Superior temporal gyrus (tissue), 1 donor: ENCODE data around the gene TNFRSF19.
"Not testable (repeated sequence)": the region's sequence is repeated elsewhere in the genome, so short reads cannot be mapped to it uniquely, and the experiment has no call there.

Experiments
- DNase-seq: peaks from one replicate; pipeline ENCODE4 v3.0.0-alpha.2; 2016; ENCODE audit errors: extremely low spot score

Gene TNFRSF19

GRCh38 chr13:23567906-23568460, 2.2 kb upstream of the TNFRSF19 start:
- DNase-seq = no peak

DNA sequence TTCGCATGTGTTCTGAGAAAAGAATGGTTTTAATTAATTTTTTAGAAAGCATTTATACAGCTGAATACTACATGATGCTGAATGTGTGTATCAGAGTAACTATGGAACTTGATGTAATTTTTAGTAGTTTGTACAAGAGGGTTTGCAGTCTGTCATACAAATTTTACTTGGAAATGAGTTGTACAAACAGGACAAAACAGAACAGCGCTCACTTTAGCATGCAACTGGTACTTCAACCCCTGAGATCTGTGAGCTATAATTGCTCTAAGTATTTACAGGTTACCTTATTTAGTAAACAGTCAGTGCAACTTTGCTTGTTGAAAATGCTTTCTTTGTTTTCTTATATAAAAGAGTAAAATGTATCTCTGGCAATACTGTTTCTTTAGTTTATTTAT, 706 bp downstream of the TNFRSF19 start:
- no peak for DNase-seq

DNA sequence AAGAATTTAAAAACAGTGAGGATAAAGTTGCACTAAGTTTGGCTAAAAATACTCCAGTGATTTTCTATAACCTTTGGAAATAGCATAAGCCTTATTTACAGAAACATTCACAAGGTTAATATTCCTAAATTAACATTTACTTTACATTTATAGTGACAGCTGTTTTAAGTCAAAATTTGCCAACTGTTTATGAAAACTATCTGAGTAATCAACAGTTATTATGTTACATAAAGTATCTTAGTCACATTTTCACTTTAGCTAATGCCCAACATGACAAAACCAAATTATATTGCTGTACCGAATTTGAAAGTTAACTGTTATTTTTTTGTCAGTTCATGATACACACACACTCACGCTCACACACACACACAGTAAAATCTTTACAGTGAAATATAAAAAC, 1.2 kb downstream of the TNFRSF19 start:
- no peak for DNase-seq

DNA sequence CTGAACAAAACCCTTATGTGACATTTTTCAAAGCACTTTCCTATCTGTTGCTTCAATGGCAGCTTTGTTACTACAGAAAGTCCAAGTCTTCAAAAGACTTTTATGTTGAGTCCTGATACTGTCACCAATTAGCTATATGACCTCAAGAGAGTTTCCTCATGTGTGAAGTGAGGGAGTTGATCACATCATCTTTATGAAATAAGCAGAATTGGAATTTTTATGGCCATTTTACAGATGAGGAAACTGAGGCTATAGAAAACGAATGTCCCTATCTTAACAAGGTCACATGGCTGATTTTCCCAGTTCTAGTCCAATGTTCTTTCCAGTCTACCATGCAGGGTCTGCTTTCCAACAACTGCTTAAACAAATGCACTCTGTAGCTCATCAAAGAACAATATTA, 2.6 kb downstream of the TNFRSF19 start:
- DNase-seq = no peak

GRCh38 chr13:23574421-23575145, 4.4 kb downstream of the TNFRSF19 start:
- no peak for DNase-seq

- no peak for DNase-seq
Observed at GRCh38 chr13:23575632-23576031, 5.4 kb downstream of the TNFRSF19 start.

GRCh38 chr13:23578411-23579071, 8.3 kb downstream of the TNFRSF19 start:
- DNase-seq = no peak

DNA sequence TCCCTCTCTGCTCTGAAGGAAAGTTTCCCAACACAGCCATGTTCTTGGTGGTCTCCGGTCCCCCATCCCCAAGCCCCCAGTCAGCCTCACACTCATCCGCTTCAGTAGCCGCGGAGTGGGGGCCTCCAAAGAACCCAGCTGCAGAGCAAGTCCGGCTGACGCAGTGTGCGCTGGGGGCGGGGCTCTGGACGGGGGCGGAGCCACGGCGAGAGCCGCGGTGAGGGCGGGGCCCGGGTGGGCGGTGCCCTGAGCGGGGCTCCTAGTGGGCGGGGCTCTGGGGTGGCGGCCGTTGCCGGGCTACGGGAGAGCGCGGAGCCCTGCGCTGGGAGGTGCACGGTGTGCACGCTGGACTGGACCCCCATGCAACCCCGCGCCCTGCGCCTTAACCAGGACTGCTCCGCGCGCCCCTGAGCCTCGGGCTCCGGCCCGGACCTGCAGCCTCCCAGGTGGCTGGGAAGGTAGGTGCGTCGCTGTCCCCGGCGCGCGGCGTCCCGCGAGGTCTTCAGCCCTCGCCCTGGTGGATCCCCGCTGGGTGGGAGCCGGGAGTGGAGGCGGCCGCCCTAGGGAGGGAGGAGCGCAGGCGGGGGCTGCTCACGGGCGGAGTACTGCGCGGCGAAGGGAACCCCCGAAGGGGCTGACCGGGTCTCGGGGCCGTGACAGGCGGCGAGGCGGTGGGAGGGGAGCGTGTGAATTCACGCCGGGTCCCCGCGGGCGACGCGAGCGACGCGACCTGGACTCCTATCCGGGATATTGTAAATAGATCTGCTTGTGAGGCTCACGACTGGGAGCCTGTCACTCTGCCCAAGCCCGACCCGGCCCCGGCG, 9.1 kb downstream of the TNFRSF19 start:
- peak; percentile 64 for DNase-seq

DNA sequence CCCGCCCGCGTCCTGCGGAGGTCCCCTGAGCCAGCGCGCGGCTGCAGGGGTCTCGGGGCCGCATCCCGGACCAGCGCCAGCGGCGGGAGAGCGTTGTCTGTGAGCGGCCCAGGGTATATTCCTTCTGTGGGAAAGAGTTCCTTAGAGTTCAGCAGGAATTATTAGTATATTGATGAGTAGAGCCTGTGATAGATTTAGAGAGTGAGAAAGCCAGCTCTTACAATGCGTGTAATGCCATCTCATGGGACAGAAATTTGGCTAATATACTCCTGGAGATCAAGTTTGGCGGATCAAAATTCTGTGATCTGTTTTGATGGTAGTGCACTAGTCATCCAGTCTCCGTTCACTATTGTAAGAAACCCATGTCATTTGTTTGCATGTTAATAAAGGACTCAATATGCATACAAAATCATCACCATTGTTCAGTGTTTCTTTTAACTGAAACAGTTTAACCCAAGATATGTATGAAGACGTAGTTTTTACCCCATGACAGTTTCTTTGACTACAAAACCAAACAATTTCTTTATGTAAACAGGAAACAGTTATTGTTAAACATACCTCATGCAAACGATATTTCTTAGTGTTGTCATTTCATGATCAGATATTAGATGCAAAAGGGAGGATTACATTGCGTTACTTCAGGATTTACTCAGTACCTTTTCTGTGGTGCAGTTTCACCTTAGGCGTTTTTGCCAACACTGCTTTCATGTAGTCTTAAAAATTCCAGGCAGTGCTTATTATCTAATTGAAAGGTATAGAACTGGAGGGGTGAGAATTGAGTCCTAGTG, 9.9 kb downstream of the TNFRSF19 start:
- no peak for DNase-seq

DNA sequence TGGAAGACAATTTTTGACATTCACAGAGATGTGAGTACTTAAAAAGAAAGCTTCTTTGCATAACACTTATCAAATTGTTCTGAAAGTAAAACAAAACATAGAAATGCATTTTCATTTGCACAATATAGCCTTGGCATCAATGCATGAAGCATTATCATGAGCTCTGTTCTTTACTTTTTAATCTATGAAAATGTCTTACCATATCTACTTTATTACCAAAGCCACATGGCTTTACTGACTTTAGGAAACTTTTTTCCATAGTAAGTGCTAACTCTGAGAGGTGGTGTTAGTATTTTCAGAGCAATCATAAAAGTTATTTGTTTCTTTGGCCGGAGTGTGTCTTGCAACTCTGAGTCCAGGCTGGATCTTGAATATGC, 10.5 kb downstream of the TNFRSF19 start:
- DNase-seq = no peak

DNA sequence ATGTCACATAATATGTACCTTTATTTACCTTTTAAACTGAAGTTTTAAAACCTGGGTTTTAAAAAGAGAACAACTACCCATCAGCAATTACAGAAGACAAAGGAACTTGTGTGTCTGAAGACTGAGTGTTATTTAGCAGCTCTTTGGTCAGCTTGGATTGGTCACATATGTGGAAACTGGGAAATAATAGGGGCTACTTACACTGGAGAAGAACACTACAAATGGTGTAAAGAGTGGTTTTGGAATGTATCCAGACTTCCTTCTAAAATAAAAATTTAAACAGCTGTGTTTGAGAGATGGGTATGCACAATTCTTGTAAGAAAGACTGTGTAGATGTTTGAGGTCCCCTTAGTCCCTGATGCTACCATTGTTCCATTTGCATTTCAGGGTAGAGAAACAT, 13.3 kb downstream of the TNFRSF19 start:
- DNase-seq = no peak

DNA sequence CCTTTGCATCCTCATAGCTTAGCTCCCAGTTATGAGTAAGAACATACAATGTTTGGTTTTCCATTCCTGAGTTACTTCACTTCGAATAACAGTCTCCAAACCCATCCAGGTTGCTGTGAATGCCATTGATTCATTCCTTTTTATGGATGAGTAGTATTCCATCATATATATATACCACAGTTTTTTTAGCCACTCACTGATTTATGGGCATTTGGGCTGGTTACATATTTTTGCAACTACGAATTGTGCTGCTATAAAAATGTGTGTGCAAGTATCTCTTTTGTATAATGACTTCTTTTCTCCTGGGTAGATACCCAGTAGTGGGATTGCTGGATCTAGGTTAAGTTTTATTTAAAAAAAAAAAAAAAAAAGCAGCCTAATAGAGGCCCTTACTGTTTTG, 14.1 kb downstream of the TNFRSF19 start:
- DNase-seq = no peak

DNA sequence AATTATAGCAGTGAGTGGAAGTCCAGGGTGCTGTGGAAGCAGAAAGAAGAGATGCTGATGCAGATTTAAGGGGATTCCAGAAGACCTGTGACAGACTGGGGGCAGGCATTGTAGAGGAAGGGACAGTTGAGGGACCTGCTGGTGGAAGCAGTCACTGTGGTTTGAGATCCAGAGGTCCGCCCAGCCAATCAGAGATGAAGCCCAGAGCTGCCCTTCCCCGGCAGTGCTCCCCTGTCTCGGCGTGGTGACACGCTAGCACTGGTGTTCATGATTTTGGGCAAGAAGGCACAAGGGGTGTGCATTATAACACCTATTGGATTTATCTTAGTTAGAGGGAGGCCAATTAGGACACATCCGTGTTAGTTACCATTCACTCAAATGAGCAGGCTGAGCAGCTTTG, 16.1 kb downstream of the TNFRSF19 start:
- no peak for DNase-seq

- no peak for DNase-seq
Observed at GRCh38 chr13:23588666-23589065, 18.5 kb downstream of the TNFRSF19 start.

DNA sequence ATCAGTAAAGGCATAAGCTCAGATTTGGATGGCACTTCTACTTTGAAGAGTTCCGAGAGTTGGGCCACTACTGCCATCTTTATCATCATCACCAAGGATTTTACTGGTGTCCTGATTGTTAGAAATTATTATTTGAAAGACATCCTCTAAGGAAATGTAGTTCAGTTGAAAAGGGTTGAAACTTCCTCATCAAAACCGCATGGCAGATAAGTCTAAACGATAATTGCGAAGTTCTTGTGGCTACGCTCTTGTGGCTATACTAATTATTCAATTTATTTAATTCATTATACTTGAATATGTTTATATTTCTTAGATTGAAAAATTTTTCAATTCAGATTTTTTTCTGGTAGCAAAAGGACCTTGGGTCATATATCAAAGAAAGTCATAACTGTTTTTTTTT, 22.4 kb downstream of the TNFRSF19 start:
- DNase-seq = no peak

DNA sequence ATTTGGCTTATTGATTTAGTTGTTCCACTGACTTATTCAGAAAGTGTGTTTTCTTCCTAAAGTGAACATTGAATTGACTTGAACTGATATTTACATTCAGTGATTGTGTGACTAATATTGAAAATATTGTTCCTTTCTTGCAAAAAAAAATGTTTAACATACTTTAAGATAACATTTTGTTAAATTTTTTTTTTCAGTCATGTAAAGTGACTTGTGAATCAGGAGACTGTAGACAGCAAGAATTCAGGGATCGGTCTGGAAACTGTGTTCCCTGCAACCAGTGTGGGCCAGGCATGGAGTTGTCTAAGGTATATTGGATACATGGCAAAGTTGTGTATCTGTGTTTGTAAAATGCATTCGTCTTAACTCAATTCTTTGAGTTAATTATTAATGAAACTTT, 22.9 kb downstream of the TNFRSF19 start:
- DNase-seq = no peak

DNA sequence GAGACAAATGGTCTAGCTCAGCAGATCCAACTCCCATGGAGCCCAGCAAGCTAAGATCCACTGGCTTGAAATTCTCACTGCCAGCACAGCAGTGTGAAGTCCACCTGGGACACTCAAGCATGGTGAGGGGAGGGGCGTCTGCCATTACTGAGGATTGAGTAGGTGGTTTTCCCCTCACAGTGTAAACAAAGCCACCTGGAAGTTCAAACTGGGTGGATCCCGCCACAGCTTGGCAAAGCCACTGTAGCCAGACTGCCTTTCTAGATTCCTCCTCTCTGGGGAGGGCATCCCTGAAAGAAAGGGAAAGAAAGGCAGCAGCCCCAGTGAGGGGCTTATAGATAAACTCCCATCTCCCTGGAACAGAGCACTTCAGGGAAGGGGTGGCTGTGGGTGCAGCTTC, 24.1 kb downstream of the TNFRSF19 start:
- not testable (repeated sequence) for DNase-seq

DNA sequence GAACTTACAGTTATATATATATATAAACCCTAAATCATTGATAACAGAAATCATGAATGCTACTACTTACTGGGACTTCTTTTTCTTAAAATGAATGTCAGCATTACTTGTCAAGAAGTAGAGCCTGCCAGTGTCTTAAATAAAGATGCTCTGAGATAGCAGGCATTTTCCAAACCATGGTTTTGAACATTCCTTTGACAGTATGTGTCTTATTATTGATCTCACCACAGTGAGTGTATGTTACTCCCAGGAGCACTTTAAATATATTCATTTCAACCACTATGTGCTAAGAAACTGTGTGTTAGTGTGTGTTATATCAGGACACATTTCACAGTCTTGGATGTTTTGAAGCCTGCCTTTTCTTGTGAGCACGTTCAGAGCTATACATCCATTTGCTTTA, 28.2 kb downstream of the TNFRSF19 start:
- no peak for DNase-seq

DNA sequence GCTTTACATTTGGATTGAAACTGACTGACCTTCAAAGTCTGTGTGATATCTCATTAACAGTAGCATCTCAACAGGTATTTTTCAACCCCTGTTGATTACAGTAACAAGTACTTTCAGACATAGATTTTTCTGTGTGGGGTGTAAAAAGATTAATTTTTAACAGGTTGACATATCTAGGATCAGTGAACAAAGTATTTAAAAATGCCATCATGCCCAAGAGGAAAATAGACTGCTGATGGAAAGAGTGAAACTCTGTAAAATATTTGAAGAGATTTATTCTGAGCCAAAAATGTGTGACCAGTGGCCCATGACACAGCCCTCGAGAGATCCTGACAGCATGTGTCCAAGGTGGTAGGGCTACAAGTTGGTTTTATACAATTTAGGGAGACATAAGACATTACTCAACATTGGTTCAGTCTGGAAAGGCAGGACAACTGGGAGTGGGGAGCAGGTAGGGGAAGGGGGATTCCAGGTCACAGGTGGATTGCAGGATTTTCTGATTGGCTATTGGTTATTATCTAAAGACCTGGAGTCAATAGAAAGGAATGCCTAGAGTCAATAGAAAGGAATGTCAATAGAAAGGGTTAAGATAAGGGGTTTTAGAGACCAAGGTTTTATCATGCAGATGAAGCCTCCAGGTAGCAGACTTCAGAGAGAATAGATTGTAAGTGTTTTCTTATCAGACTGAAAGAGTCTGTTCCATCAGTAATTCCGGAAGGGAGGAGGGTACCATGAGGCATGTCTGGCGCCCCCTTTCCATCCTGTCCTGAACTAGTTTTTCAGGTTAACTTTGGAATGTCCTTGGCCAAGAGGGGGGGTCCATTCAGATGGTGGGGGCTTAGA, 29.1 kb downstream of the TNFRSF19 start:
- no peak for DNase-seq

GRCh38 chr13:23600100-23600499, 29.9 kb downstream of the TNFRSF19 start:
- no peak for DNase-seq

DNA sequence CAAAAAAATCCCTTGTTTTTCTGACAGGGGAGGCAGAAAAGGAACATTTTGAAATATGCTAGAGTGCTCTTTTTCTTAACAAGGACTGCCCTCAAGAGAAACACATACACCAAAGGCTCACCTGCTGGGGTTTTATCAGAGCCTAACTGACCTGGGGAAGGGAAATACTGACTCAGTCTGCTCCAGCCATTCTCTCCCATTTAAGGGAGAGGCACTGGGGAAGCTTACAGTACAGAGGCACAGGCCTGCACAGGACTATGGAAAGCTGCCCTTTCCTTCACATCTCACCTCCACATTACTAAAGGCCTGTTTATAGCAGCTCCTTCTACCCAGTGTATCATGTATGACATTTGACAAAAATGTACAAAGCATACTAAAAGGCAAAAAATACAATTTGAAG, 30.3 kb downstream of the TNFRSF19 start:
- no peak for DNase-seq
